ENCODE measurements around the gene RNASE8. TPM values are rescaled to one million over a fixed set of nuclear protein-coding genes. Genes with fewer than 3 reads are reported as not detected.
A peak's percentile ranks its signal among the peaks of the same experiment; 100 is the strongest.

The RNASE8 gene
- total and polyA plus RNA-seq, 2 of the 8 experiments (the other 6 are each of a cell fraction or from before 2014, with no cell fraction given) = not detected

GRCh38 chr14:21090940-21091663 lies 33.5 kb downstream of the RNASE8 start (continued):
- TF ChIP-seq, protein P1, sequence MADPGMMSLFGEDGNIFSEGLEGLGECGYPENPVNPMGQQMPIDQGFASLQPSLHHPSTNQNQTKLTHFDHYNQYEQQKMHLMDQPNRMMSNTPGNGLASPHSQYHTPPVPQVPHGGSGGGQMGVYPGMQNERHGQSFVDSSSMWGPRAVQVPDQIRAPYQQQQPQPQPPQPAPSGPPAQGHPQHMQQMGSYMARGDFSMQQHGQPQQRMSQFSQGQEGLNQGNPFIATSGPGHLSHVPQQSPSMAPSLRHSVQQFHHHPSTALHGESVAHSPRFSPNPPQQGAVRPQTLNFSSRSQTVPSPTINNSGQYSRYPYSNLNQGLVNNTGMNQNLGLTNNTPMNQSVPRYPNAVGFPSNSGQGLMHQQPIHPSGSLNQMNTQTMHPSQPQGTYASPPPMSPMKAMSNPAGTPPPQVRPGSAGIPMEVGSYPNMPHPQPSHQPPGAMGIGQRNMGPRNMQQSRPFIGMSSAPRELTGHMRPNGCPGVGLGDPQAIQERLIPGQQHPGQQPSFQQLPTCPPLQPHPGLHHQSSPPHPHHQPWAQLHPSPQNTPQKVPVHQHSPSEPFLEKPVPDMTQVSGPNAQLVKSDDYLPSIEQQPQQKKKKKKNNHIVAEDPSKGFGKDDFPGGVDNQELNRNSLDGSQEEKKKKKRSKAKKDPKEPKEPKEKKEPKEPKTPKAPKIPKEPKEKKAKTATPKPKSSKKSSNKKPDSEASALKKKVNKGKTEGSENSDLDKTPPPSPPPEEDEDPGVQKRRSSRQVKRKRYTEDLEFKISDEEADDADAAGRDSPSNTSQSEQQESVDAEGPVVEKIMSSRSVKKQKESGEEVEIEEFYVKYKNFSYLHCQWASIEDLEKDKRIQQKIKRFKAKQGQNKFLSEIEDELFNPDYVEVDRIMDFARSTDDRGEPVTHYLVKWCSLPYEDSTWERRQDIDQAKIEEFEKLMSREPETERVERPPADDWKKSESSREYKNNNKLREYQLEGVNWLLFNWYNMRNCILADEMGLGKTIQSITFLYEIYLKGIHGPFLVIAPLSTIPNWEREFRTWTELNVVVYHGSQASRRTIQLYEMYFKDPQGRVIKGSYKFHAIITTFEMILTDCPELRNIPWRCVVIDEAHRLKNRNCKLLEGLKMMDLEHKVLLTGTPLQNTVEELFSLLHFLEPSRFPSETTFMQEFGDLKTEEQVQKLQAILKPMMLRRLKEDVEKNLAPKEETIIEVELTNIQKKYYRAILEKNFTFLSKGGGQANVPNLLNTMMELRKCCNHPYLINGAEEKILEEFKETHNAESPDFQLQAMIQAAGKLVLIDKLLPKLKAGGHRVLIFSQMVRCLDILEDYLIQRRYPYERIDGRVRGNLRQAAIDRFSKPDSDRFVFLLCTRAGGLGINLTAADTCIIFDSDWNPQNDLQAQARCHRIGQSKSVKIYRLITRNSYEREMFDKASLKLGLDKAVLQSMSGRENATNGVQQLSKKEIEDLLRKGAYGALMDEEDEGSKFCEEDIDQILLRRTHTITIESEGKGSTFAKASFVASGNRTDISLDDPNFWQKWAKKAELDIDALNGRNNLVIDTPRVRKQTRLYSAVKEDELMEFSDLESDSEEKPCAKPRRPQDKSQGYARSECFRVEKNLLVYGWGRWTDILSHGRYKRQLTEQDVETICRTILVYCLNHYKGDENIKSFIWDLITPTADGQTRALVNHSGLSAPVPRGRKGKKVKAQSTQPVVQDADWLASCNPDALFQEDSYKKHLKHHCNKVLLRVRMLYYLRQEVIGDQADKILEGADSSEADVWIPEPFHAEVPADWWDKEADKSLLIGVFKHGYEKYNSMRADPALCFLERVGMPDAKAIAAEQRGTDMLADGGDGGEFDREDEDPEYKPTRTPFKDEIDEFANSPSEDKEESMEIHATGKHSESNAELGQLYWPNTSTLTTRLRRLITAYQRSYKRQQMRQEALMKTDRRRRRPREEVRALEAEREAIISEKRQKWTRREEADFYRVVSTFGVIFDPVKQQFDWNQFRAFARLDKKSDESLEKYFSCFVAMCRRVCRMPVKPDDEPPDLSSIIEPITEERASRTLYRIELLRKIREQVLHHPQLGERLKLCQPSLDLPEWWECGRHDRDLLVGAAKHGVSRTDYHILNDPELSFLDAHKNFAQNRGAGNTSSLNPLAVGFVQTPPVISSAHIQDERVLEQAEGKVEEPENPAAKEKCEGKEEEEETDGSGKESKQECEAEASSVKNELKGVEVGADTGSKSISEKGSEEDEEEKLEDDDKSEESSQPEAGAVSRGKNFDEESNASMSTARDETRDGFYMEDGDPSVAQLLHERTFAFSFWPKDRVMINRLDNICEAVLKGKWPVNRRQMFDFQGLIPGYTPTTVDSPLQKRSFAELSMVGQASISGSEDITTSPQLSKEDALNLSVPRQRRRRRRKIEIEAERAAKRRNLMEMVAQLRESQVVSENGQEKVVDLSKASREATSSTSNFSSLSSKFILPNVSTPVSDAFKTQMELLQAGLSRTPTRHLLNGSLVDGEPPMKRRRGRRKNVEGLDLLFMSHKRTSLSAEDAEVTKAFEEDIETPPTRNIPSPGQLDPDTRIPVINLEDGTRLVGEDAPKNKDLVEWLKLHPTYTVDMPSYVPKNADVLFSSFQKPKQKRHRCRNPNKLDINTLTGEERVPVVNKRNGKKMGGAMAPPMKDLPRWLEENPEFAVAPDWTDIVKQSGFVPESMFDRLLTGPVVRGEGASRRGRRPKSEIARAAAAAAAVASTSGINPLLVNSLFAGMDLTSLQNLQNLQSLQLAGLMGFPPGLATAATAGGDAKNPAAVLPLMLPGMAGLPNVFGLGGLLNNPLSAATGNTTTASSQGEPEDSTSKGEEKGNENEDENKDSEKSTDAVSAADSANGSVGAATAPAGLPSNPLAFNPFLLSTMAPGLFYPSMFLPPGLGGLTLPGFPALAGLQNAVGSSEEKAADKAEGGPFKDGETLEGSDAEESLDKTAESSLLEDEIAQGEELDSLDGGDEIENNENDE (IDR thresholded peaks at IDR 0.05; ENCODE audit: insufficient replicate concordance, low read length) = no peak
- no peak for TF ChIP-seq SIRT6 (IDR thresholded peaks at IDR 0.05; ENCODE audit: low read length)
- TF ChIP-seq CHD2 (IDR thresholded peaks at IDR 0.05; ENCODE audit: low read length) = no peak
- TF ChIP-seq JUN (IDR thresholded peaks at IDR 0.05; ENCODE audit: low read depth, low read length) = no peak
- no peak for TF ChIP-seq TAF7 (optimal IDR thresholded peaks at IDR 0.05; ENCODE audit: borderline replicate concordance, low read depth, low read length)
- TF ChIP-seq POLR2AphosphoS5 (IDR thresholded peaks at IDR 0.05; ENCODE audit: low read depth, low read length) = peak; percentile 65
- no peak; a peak in 1 of 4 replicates for TF ChIP-seq CTCF (IDR thresholded peaks at IDR 0.05; ENCODE audit: control extremely low read depth in 1 of 3, insufficient read depth in 1 of 3, low read depth in 1 of 3, low read length in 3 of 3)
- no peak for TF ChIP-seq NRF1 (IDR thresholded peaks at IDR 0.05; ENCODE audit: low read depth, low read length)
